Measurements from ENCODE around the gene TESK2.
"Not testable (repeated sequence)": the region's sequence is repeated elsewhere in the genome, so short reads cannot be mapped to it uniquely, and the experiment has no call there.

TESK2 gene, protein sequence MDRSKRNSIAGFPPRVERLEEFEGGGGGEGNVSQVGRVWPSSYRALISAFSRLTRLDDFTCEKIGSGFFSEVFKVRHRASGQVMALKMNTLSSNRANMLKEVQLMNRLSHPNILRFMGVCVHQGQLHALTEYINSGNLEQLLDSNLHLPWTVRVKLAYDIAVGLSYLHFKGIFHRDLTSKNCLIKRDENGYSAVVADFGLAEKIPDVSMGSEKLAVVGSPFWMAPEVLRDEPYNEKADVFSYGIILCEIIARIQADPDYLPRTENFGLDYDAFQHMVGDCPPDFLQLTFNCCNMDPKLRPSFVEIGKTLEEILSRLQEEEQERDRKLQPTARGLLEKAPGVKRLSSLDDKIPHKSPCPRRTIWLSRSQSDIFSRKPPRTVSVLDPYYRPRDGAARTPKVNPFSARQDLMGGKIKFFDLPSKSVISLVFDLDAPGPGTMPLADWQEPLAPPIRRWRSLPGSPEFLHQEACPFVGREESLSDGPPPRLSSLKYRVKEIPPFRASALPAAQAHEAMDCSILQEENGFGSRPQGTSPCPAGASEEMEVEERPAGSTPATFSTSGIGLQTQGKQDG

DNA sequence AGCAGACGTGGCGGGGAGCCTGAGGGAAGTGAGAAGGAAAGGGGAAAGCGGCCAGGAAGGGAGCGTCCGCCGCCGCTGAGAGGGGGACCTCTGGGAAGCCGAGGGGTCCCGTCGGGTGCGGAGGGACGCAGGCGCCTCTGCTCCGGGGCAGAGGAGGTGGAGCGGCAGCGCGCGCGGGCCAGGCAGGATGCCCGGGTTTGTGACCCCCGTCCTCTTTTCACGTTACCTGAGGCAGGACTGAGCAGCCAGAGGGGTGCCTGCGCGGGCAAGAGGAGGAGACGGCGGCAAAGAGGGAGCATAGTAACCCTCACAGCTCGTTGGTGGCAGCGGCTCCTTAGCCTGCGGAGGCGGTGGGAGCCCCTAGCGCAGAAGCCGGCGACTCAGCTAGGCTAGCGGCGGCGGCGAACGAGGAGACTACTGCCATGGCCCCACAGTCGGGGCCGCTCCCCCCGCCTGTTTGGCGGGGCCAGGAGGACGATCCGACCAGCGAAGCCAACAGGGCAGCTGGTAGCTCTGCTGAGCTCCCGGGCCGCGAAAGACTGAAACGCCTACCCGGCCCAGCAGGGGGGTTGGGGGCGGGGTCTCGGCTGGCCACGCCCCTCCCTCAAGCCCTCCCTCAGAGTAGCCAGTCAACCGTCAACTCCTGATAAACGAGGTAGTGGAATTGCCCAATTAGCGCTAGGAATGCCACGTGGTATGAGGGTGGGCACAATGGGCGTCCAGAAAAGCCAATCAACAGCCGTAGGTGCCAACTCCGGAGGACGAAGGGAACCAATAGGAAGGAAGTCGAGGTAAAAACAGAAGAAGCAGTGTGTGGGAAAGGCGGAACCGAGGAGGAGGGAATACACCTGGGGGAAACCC lies at the start of gene TESK2:
Gene TESK2 (minus strand): TSS at position 538 of the 861 bp plus-strand sequence. CDS start 33,378 bp downstream, outside the sequence.
- TF ChIP-seq, protein P1, sequence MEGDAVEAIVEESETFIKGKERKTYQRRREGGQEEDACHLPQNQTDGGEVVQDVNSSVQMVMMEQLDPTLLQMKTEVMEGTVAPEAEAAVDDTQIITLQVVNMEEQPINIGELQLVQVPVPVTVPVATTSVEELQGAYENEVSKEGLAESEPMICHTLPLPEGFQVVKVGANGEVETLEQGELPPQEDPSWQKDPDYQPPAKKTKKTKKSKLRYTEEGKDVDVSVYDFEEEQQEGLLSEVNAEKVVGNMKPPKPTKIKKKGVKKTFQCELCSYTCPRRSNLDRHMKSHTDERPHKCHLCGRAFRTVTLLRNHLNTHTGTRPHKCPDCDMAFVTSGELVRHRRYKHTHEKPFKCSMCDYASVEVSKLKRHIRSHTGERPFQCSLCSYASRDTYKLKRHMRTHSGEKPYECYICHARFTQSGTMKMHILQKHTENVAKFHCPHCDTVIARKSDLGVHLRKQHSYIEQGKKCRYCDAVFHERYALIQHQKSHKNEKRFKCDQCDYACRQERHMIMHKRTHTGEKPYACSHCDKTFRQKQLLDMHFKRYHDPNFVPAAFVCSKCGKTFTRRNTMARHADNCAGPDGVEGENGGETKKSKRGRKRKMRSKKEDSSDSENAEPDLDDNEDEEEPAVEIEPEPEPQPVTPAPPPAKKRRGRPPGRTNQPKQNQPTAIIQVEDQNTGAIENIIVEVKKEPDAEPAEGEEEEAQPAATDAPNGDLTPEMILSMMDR (IDR thresholded peaks at IDR 0.05; ENCODE audit: extremely low read depth, missing control alignments) = no peak
- peak; percentile 94 for DNase-seq (ENCODE audit: low spot score)

DNA sequence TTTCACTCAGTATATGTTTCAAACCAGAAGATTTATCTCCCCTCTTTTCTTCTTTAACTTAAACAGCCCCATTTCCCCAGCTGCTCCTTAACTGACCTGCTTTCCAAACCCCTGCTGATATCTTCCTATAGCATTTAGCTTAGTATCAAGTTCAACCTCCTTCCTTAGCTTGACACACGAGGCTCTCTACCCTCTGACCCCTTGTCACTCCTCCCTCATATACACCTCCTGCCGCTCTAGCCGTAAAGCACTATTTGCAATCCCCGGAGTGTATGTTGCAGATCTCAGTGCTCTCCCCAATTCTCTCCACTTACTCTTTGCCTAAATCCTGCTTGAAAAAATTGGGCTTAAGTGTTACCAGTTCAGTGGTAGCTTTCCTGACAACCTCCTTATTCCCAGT lies 45.9 kb upstream of the TESK2 start:
- DNase-seq (ENCODE audit: low spot score) = no peak
- TF ChIP-seq, protein P1 (IDR thresholded peaks at IDR 0.05; ENCODE audit: extremely low read depth, missing control alignments) = no peak

DNA sequence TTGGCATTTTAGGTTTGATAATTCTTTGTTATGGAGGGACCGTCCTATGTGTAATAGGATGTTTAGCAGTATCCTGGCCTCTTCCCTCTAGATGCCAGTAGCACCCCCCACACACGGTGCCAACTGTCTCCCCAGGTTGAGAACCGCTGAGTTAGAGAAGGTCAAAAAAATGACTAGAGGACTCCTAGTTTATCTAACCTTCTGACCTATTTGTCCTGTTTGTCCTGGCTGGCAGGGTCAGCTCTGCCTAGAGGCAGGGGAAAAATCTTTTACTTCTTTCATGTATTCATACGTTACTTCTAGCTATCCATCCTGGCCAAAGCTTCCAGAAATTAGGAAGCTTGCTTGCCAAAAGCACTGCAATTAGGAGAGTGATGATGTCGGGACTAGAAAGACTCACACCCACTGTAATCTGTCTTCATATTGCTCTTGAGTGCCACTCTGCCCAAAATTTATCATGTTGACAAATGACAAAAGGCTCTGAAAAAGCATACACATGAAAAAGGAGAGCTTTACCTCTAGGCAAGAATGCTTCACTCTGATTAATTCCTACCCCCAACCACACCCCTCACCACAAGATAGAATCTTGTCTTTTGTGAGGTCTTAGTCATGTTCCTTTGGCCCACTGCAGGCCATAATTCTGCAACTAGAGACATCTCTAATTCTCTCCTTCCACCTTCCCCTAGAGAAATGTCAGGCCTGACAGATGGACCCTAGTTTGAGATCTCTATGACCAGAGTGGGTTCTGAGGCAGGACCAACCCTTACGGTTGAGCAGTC lies 45.2 kb upstream of the TESK2 start:
- DNase-seq (ENCODE audit: low spot score) = no peak

DNA sequence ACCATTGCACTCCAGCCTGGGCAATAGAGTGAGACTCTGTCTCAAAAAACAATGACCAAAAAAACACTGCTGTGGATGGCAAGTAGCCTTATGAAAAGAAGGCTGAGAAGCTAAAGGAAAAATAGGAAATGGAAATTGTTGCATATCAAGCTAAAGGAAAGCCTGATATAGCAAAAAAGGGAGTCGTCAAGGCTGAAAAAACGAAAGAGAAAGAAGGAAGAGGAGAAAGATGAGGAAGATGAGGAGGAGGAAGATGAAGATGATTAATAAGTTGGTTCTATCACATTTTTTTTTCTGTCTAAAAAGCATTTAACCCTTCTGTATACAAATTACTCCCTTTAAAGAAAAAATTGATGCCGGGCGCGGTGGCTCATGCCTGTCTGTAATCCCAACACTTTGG lies 40.9 kb upstream of the TESK2 start:
- TF ChIP-seq, protein P1 (IDR thresholded peaks at IDR 0.05; ENCODE audit: extremely low read depth, missing control alignments) = no peak
- DNase-seq (ENCODE audit: low spot score) = no peak

More for the DNA sequence above, 45.2 kb upstream of the TESK2 start:
- TF ChIP-seq, protein P1 (IDR thresholded peaks at IDR 0.05; ENCODE audit: extremely low read depth, missing control alignments) = no peak

DNA sequence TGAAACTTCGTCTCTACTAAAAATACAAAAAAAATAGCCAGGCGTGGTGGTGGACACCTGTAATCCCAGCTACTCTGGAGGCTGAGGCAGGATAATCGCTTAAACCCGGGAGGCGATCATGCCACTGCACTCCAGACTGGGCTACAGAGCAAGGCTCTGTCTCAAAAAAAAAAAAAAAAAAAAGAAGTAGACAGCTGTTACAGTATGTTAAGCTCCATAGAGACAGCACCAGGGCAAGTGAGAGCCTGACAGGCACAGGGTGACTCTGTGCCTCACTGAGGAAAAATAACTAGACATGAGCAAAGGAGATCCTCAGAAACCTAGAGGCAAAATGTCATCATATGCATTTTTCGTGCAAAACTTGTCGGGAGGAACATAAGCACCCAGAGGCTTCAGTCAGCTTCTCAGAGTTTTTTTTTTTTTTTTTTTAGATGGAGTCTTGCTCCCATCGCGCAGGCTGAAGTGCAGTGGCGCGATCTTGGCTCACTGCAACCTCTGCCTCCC lies 39.7 kb upstream of the TESK2 start:
- DNase-seq (ENCODE audit: low spot score) = no peak

DNA sequence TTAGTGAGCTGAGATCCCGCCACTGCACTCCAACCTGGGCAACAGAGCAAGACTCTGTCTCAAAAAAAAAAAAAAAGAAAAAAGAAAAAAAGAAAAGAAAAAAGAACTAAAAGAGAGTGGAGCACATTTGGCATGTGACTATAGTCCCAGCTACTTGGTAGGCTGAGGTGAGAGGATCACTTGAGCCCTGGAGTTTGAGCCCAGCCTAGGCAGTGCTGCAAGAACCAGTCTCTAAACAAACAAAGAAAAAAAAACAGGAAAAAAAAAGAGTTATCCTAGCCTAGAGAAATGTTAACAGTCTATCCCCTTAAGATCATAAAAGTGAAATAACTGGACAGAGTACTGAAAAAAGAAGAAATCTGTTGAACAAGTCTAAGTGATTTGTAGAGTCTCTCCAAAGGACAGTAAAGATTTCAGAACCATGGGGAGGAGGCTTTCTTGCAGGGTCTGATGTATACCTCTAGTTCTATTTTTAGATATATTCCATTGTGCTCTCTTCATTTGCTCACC lies 35.2 kb upstream of the TESK2 start:
- no peak for DNase-seq (ENCODE audit: low spot score)
- TF ChIP-seq, protein P1 (IDR thresholded peaks at IDR 0.05; ENCODE audit: extremely low read depth, missing control alignments) = no peak

More for the DNA sequence above, 39.7 kb upstream of the TESK2 start:
- TF ChIP-seq, protein P1 (IDR thresholded peaks at IDR 0.05; ENCODE audit: extremely low read depth, missing control alignments) = no peak

DNA sequence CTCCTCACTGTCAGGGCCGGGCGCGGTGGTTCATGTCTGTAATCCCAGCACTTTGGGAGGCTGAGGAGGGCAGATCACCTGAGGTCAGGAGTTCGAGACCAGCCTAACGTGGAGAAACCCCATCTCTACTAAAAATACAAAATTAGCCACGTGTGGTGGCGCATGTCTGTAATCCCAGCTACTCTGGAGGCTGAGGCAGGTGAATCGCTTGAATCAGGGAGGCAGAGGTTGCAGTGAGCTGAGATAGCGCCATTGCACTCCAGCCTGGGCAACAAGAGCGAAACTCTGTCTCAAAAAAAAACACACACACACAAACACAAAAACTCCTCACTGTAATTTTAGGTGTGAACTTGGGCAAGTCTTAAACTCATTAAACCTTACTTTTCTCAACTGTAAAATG lies 33.0 kb upstream of the TESK2 start:
- not testable (repeated sequence) for DNase-seq (ENCODE audit: low spot score)

DNA sequence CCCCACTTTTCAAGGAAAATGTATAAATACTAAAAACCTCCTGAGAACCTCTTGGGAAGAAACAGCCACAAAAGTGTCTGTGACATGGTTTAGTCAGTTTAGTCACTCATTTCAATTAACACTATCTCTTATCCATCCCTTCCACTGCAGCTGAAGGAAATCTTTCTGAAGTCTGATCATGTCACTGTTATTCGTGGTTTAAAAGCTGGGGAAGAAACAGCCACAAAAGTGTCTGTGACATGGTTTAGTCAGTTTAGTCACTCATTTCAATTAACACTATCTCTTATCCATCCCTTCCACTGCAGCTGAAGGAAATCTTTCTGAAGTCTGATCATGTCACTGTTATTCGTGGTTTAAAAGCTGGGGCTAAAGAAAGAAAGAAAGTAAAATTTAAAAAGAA lies 32.6 kb upstream of the TESK2 start:
- DNase-seq (ENCODE audit: low spot score) = not testable (repeated sequence)
